Dermis microvascular lymphatic vessel endothelial cell (primary cell): ENCODE data around the gene ENPP7. TPM values are rescaled to one million over a fixed set of nuclear protein-coding genes. Genes with fewer than 3 reads are reported as not detected.
"Not testable (repeated sequence)": the region's sequence is repeated elsewhere in the genome, so short reads cannot be mapped to it uniquely, and the experiment has no call there.

Experiments
- DNase-seq, 2 donors: peaks; one replicate each; pipeline versions ENCODE4 v3.0.0 to v3.0.0-alpha.2; 2010; ENCODE audit warnings: low read depth in 2 of 2
- total RNA-seq: library from RNA; depleted of rRNA; stranded (reverse); fragments of >200 nt; gene quantifications from 2 replicates; pipeline ENCODE4 v1.2.1, GENCODE V29; 2014

The ENPP7 gene
- total RNA-seq, 1 donor from 2014 or later: not detected

GRCh38 chr17:79748295-79749099, 17.8 kb downstream of the ENPP7 start:
- DNase-seq: no peak

GRCh38 chr17:79749156-79749815, 18.5 kb downstream of the ENPP7 start:
- DNase-seq: no peak

GRCh38 chr17:79749958-79750357, 19.2 kb downstream of the ENPP7 start:
- DNase-seq: no peak

DNA sequence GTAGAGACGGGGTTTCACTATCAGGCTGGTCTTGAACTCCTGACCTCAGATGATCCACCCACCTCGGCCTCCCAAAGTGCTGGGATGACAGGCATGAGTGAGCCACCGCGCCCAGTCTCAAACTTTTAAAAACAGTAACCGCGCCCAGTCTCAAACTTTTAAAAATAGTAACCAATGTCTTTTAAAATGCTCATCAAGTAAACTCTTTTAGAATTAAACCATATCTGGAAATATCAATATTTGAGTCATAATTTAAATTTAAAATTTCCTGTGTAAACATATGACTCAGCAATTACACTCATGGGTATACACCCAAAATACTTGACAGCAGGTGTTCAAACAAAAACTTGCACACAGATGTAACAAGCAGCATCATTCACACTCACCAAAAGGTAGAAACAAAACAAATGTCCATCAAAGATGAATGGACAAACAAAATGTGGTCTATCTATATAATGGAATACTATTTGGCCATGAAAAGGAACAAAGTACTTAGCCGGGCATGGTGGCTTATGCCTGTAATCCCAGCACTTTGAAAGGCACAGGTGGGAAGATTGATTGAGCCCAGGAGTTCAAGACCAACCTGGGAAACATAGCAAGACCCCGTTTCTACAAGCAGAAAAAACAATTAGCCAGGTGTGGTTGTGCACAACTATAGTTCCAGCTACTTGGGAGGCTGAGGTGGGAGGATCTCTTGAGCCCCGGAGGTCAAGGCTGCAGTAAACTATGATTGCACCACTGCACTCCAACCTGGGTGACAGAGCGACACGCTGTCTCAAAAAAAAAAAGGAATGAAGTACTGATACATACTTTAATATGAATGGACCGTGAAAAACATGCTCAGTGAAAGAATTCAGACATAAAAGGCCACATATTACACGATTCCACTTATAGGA, 20.2 kb downstream of the ENPP7 start:
- no peak for DNase-seq

DNA sequence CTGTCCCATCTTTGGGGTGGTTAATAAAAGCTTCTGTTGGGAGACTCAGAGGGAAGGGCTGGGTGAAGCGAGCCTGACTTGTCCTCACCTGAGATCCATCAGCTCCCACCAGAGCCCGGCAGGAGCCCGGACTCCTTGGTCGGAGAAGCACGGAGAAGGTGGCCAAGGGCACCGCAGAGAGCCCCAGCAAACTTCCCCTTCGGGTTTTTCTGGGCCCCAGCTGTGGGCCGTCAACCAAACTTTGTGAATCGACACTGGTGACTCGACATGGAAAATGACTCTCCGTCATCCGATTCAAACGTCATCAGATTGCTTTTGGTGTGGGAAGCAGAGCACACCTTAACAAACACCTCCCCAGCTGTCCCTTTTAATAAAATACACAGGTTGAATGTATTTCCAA, 21.4 kb downstream of the ENPP7 start:
- DNase-seq: no peak

GRCh38 chr17:79754370-79754769, 23.6 kb downstream of the ENPP7 start:
- no peak for DNase-seq

GRCh38 chr17:79754903-79755302, 24.2 kb downstream of the ENPP7 start:
- not testable (repeated sequence) for DNase-seq

- no peak for DNase-seq
Measured at GRCh38 chr17:79755591-79755990, 24.8 kb downstream of the ENPP7 start.

DNA sequence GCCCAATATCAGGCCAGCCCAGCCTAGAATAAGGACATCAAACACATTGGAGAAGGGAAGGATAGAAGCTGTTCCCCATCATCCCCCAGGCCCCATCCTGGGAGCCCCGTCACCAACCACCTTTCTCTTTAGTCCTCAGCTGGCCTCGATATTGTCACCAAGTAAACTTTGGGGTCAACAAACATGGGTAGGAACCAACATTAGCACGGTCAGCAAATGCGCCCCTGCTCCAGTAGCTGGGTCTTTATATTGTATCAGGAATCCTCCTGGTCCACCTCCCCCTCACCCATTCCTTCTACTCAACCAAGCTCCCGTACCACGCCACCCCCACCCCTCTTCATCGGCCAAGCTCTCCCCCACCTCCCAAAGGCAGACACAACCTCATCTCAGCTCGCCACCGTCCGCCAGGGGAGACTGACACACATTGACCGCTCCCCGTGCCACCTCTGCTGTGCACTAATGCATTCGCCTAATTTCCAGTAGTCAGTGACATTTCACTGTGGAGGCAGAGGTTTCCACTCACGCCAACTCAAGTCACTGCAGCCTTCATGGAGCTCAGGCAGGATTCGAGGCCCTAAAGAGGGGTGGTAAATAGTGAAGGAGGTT, 26.5 kb downstream of the ENPP7 start:
- no peak for DNase-seq

GRCh38 chr17:79758271-79758670, 27.5 kb downstream of the ENPP7 start:
- no peak for DNase-seq

DNA sequence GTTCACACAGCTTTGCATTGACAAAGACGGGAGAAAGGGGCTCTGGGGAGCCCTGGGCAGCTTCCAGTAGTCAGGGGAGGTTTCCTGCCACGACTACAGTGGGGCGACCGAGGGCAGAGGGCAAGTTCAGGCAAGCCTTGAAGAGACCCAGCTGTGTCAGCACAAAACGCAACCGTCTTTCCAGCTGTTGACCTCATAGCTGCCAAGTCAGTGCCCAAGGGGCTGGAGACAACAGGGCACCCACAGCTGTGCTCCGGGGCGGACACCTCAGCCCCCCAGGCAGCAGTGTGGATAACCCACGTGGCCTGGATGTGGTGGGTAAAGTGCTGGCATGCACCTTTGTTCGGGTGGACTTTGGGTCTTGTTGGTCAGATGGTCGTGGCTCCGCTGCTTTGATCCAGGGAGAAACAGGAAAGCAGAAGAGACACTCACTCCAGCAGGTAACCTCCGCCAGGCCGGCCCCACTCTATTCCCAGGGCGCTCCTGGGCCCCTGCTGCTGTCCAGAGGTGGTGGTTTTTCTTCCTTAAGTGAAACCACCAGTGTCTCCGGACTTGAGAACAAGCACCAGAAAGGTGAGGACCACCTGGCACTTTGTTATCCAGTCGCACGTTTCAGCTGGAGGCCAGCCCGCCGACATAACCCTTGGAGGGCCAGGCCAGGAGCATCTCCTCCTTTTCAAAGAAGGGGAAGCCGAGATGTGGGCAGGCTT, 29.6 kb downstream of the ENPP7 start:
- DNase-seq: no peak

DNA sequence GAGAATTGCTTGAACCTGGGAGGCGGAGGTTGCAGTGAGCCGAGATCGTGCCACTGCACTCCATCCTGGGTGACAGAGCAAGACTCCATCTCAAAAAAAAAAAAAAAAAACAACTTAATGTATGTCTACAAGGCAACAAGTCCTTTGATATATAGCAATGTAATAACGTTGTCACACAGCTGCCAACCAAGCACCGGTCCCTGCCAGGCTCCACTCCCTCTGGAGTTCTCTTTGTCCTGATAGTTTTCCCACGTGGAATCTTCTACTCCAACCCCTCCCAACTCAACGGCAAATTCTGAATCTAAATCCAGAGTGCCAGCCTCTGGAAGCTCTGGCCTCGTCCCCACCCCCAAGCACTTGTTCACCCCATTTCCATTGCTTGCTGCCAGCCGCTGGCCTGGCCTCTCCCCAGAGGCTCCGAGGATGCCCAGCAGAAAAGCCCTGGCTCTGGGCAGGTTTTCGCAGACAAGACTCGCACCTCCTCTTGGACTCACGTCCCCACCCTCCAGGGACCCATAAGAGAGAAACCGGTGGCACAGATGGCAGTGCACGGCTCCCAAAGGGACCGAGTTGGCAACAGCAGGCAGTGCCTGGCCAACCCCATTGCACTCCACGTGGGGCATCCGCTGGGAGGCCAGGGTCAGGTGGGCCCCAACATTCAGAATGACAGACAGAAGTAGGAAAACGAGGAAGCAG, 31.3 kb downstream of the ENPP7 start:
- no peak for DNase-seq

DNA sequence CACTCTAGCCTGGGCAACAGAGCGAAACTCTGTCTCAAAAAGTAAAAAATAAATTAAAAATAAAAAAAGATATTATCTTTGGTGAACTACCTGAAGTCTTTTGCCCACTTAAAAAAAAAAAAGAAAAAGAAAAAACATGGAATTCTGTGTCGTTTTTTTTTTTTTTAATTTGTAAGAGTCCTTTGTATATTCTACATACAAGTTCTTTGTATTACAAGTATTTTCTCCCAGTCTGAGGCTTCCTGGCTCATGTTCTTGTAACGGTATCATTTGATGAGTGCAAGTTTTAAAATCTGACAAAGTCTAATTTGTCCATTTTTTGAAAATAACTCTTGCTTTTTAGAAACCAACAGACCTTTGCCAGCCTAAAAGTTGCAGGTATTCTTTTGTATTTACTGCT, 35.0 kb downstream of the ENPP7 start:
- no peak for DNase-seq

- DNase-seq: no peak
Measured at GRCh38 chr17:79769570-79770506, 39.1 kb downstream of the ENPP7 start.

DNA sequence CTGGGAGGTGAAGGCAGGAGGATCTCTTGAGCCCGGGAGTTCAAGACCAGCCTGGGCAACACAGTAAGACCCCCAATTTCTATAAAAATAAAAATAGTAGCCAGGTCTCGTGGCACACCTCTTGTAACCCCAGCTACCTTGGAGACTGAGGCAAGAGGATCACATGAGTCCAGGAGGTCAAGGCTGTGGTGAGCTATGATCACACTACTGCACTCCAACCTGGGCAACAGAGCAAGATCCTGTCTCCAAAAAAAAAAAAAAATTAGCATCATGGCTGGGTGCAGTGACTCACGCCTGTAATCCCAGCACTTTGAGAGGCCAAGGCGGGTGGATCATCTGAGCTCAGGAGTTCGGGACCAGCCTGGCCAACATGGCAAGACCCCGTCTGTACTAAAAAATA, 40.5 kb downstream of the ENPP7 start:
- no peak for DNase-seq

GRCh38 chr17:79772726-79773125, 42.0 kb downstream of the ENPP7 start:
- DNase-seq: not testable (repeated sequence)

DNA sequence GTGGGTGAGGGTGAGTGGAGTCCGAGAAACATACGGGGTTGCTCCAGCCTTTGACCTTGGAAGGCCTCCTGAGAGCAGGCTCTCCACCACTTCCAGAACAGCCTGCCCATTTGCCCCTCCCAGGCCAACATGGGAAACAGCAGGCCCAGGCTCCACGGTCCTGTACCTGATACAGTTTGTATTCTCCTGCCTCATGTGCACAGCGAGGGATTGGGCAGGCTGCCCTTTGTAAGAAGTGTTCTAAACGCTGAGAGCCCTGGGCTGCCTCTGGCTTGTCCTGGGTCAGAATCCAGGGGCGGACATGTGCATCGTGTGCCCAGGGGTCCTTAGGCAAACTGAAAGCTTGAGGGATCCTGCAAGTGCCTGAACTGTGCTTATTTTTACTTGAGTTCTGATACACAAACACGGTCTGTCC, 43.8 kb downstream of the ENPP7 start:
- no peak for DNase-seq

DNA sequence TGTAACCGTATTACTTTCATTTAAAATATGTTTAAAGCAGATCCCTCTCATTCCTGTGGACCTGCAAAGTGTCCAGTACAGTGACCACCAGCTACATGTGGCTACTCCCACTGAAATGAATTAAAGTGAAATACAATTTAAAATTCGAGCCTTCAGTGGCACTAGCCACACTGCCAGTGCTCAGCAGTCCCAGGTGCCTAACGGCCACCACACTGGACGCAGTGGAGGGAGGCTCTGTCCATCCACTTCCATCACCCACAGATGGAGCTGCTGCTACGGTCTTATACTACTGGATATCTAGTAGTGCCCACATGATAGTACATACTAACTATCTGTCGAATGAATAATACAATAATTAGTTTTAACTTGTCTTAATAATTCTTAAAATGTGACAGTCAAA, 44.9 kb downstream of the ENPP7 start:
- DNase-seq: no peak
